K562 (cell line): ENCODE results near the gene RCSD1. TPM values are rescaled to one million over a fixed set of nuclear protein-coding genes. Genes with fewer than 3 reads are reported as not detected.
A peak's percentile ranks its signal among the peaks of the same experiment; 100 is the strongest.

Experiments used
- BCL6 ChIP-seq: fragments of 250-450 bp; sonication (Bioruptor Pico); IDR thresholded peaks from 2 replicates; pipeline ENCODE4 v1.4.0; 2020
- CCNT2 ChIP-seq: IDR thresholded peaks from 2 replicates; pipeline ENCODE4 v1.6.1; 2011; ENCODE audit warnings: borderline replicate concordance, low read depth, mild to moderate bottlenecking, moderate library complexity, mixed read lengths, low read length; ENCODE audit not compliant: insufficient read length; ENCODE audit errors: extremely low read depth
- CHD4 ChIP-seq: fragments of 200-600 bp; sonication (generic); IDR thresholded peaks from 3 replicates; pipeline ENCODE4 v1.6.1; 2012; ENCODE audit warnings: low read depth, mild to moderate bottlenecking, mixed read lengths, low read length, inconsistent platforms; ENCODE audit not compliant: insufficient read depth, insufficient replicate concordance, poor library complexity, severe bottlenecking
- ETV6 ChIP-seq, 3 experiments: fragments of 150-350 bp in 1 of 3; sonication (generic) in 1 of 3; formaldehyde crosslinking in 1 of 3; IDR thresholded peaks; 2 replicates each; pipeline versions ENCODE4 v1.6.1 to v1.8.0; 2014 to 2022; ENCODE audit warnings: borderline replicate concordance in 2 of 3, low read depth in 2 of 3, antibody characterized with exemption in 1 of 3, low read length in 1 of 3, mild to moderate bottlenecking in 1 of 3, missing genetic modification reagents in 1 of 3
- GATAD2A ChIP-seq: fragments of 450-650 bp; IDR thresholded peaks from 2 replicates; pipeline ENCODE4 v1.6.1; 2017
- GATAD2B ChIP-seq: fragments of 450-650 bp; IDR thresholded peaks from 2 replicates; pipeline ENCODE4 v1.6.1; 2017; ENCODE audit warnings: mild to moderate bottlenecking, borderline replicate concordance
- GTF2A2 ChIP-seq: IDR thresholded peaks from 2 replicates; pipeline ENCODE4 v1.6.1; 2016; ENCODE audit warnings: mild to moderate bottlenecking, missing genetic modification characterization, missing compliant biosample characterization
- HNRNPL ChIP-seq: fragments of 200-400 bp; formaldehyde crosslinking; IDR thresholded peaks from 2 replicates; pipeline ENCODE4 v1.6.1; 2017; ENCODE audit warnings: low read depth, mild to moderate bottlenecking, low read length
- HNRNPUL1 ChIP-seq: fragments of 200-400 bp; formaldehyde crosslinking; IDR thresholded peaks from 2 replicates; pipeline ENCODE4 v1.6.1; 2017; ENCODE audit warnings: low read length
- KDM5B ChIP-seq: fragments of 200-600 bp; sonication (generic); IDR thresholded peaks from 2 replicates; pipeline ENCODE4 v1.6.1; 2012; ENCODE audit warnings: low read depth, mild to moderate bottlenecking, moderate library complexity, low read length, control low read depth, inconsistent platforms; ENCODE audit not compliant: insufficient replicate concordance
- NRF1 ChIP-seq, 2 experiments: fragments of 450-650 bp; IDR thresholded peaks in 1 of 2; conservative IDR thresholded peaks in 1 of 2; 2 replicates each; pipeline ENCODE4 v1.6.1; 2014; ENCODE audit warnings: mild to moderate bottlenecking in 2 of 2
- POU5F1 ChIP-seq: fragments of 150-350 bp; IDR thresholded peaks from 2 replicates; pipeline ENCODE4 v1.6.1; 2014; ENCODE audit warnings: borderline replicate concordance, low read length, low read depth, mild to moderate bottlenecking; ENCODE audit not compliant: partially characterized antibody
- SNRNP70 ChIP-seq: fragments of 200-400 bp; formaldehyde crosslinking; optimal IDR thresholded peaks from 2 replicates; pipeline ENCODE3; 2017; ENCODE audit warnings: low read depth, low read length
- U2AF1 ChIP-seq: fragments of 200-400 bp; formaldehyde crosslinking; optimal IDR thresholded peaks from 2 replicates; pipeline ENCODE3; 2017; ENCODE audit warnings: mild to moderate bottlenecking, low read depth, low read length, moderate library complexity
- ZNF253 ChIP-seq: fragments of 250-450 bp; sonication (Bioruptor Pico); conservative IDR thresholded peaks from 2 replicates; pipeline ENCODE4 v1.6.1; 2021; ENCODE audit warnings: mild to moderate bottlenecking
- ZNF764 ChIP-seq: fragments of 250-450 bp; sonication (Bioruptor Pico); IDR thresholded peaks from 2 replicates; pipeline ENCODE4 v1.4.0; 2020; ENCODE audit warnings: low read depth, mild to moderate bottlenecking, moderate library complexity
- polyA plus RNA-seq, 8 experiments: library from polyadenylated mRNA; depleted of rRNA in 4 of 8; stranded (reverse) in 5 of 8; unstranded in 3 of 8; fragments of >200 nt; fragmentation: Nextera tagmentation in 2 of 8; fragmentation: Illumina TruSeq in 1 of 8; extraction: Ambion mirVana in 2 of 8; extraction: Trizol in 1 of 8; gene quantifications; 2 replicates each; pipeline versions ENCODE4 v1.2.1 to v1.2.3, GENCODE V29; 2011 to 2014; ENCODE audit warnings: inconsistent platforms in 1 of 8, missing spikeins in 1 of 8
- total RNA-seq, 7 experiments: library from RNA; depleted of rRNA in 6 of 7; stranded (reverse); fragments of >200 nt in 6 of 7; fragmentation: Illumina TruSeq in 2 of 7; extraction: Trizol in 2 of 7; gene quantifications; 2 replicates each; pipeline versions ENCODE4 v1.2.1 to v1.2.3, GENCODE V29; 2011 to 2021; ENCODE audit warnings: low replicate concordance in 1 of 7
- TF ChIP-seq, protein P1 (sequence below): fragments of 250-450 bp; sonication (Bioruptor Pico); IDR thresholded peaks from 2 replicates; pipeline ENCODE4 v1.8.0; 2022; ENCODE audit warnings: inconsistent platforms, mild to moderate bottlenecking, moderate library complexity, borderline replicate concordance
- TF ChIP-seq, protein P2 (sequence below): sonication (generic); formaldehyde crosslinking; IDR thresholded peaks from 2 replicates; pipeline ENCODE4 v1.8.1; 2023; ENCODE audit warnings: mild to moderate bottlenecking, missing genetic modification reagents, moderate library complexity
- TF ChIP-seq, protein P3 (sequence below), 2 experiments: fragments of 450-650 bp in 1 of 2; sonication (generic) in 1 of 2; formaldehyde crosslinking in 1 of 2; IDR thresholded peaks in 1 of 2; conservative IDR thresholded peaks in 1 of 2; 2 replicates each; pipeline versions ENCODE4 v1.6.1 to v1.8.1; 2016 to 2023; ENCODE audit warnings: mild to moderate bottlenecking in 2 of 2, moderate library complexity in 2 of 2, inconsistent platforms in 1 of 2, missing genetic modification reagents in 1 of 2

The RCSD1 gene
- total and polyA plus RNA-seq, 9 of the 15 experiments (the other 6 are each of a cell fraction or from before 2014, with no cell fraction given), result 7.8 to 69.8 (median 45.3) TPM

DNA sequence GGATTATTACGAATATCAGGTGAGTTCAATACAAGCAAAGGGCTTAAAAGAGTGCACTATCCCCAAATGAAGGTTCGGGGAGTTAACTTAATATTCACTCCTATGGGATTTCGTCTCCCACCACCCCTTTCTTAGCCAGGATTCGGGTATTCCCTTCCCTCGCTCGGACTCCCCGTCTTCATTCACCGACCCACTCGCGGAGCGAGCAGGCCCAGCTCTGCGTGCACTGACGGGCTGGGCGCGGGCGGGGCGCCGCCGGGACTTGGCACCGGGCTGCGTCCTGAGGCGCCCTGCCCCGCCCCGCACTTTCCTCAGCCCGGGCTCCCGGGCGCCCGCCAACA, 84.0 kb downstream of the RCSD1 start (continued):
- no peak for TF ChIP-seq ETV6 (IDR thresholded peaks at IDR 0.05; ENCODE audit: borderline replicate concordance in 1 of 2, low read depth in 2 of 2, low read length in 1 of 2)
- 0 out of 2 replicates have a peak, but pooled peaks have one; percentile 15 for TF ChIP-seq ETV6 (CRISPR knock-in tag; IDR thresholded peaks at IDR 0.05; ENCODE audit: borderline replicate concordance)
- TF ChIP-seq, protein P1, sequence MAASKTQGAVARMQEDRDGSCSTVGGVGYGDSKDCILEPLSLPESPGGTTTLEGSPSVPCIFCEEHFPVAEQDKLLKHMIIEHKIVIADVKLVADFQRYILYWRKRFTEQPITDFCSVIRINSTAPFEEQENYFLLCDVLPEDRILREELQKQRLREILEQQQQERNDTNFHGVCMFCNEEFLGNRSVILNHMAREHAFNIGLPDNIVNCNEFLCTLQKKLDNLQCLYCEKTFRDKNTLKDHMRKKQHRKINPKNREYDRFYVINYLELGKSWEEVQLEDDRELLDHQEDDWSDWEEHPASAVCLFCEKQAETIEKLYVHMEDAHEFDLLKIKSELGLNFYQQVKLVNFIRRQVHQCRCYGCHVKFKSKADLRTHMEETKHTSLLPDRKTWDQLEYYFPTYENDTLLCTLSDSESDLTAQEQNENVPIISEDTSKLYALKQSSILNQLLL (CRISPR knock-in tag), result no peak
- peak; percentile 96 for TF ChIP-seq HNRNPL
- no peak for TF ChIP-seq POU5F1
- TF ChIP-seq ZNF764 (CRISPR knock-in tag), result no peak
- TF ChIP-seq HNRNPUL1, result no peak
- no peak for TF ChIP-seq BCL6 (CRISPR knock-in tag)
- peak; percentile 63 to 65; a peak in 1 of 4 replicates for TF ChIP-seq NRF1 (conservative IDR thresholded peaks at IDR 0.05 in 1 of 2, IDR thresholded peaks at IDR 0.05 in 1 of 2)
- no peak for TF ChIP-seq CHD4
- TF ChIP-seq GATAD2B, result peak; percentile 82; the same call in 1 of the 2 replicates
- TF ChIP-seq, protein P2, sequence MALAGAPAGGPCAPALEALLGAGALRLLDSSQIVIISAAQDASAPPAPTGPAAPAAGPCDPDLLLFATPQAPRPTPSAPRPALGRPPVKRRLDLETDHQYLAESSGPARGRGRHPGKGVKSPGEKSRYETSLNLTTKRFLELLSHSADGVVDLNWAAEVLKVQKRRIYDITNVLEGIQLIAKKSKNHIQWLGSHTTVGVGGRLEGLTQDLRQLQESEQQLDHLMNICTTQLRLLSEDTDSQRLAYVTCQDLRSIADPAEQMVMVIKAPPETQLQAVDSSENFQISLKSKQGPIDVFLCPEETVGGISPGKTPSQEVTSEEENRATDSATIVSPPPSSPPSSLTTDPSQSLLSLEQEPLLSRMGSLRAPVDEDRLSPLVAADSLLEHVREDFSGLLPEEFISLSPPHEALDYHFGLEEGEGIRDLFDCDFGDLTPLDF (CRISPR knock-in tag), result peak; percentile 94; the same call in 1 of the 2 replicates
- no peak for TF ChIP-seq KDM5B
- TF ChIP-seq, protein P3, sequence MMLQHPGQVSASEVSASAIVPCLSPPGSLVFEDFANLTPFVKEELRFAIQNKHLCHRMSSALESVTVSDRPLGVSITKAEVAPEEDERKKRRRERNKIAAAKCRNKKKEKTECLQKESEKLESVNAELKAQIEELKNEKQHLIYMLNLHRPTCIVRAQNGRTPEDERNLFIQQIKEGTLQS (IDR thresholded peaks at IDR 0.05), result no peak
- TF ChIP-seq, protein P3 (CRISPR knock-in tag; conservative IDR thresholded peaks at IDR 0.05), result peak; percentile 84; the same call in 1 of the 2 replicates
- TF ChIP-seq GTF2A2 (tag), result no peak
- TF ChIP-seq SNRNP70, result no peak
- peak; percentile 54 for TF ChIP-seq CCNT2
- no peak for TF ChIP-seq ZNF253 (CRISPR knock-in tag)
- TF ChIP-seq U2AF1, result peak; percentile 68
- TF ChIP-seq GATAD2A, result 0 out of 2 replicates have a peak, but pooled peaks have one; percentile 60
